Measurements from ENCODE around the gene AHNAK2.
"Not testable (repeated sequence)": the region's sequence is repeated elsewhere in the genome, so short reads cannot be mapped to it uniquely, and the experiment has no call there.

AHNAK2 gene

DNA sequence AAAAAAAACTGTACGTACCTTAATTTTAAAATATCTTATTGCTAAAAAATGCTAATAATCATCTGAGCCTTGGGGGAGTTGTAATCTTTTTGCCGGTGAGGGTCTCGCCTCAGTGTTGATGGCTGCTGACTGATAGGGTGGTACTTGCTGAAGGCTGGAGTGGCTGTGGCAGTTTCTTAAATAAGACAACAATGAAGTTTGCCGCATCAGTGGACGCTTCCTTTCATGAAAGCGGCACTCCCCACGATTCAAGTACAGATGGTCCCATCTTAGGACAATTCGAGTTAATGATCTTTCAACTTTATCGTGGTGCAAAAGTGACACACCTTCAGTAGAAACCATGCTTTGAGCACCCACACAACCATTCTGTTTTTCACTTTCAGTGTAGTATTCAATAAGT lies 61.1 kb downstream of the AHNAK2 start:
- no peak overlapping the region for H3K4me3 ChIP-seq
- DNase-seq (ENCODE audit: low read depth, low spot score): no peak
- H3K27ac ChIP-seq: no peak overlapping the region
- H3K9ac ChIP-seq (ENCODE audit: insufficient read length): no peak overlapping the region
- H3K9me3 ChIP-seq (ENCODE audit: low read depth, low read length): no peaks in the 10 kb centered on the region
- TF ChIP-seq EZH2 (IDR thresholded peaks at IDR 0.05) (no peak), POLR2AphosphoS5 (IDR thresholded peaks at IDR 0.05; ENCODE audit: borderline replicate concordance, low read depth, low read length) (no peak), FOXP2 (optimal IDR thresholded peaks at IDR 0.05; ENCODE audit: control extremely low read depth, extremely low read length, insufficient read depth) (no peak)
- no peaks in the 10 kb centered on the region for H3K36me3 ChIP-seq (ENCODE audit: insufficient read depth, low read length)

DNA sequence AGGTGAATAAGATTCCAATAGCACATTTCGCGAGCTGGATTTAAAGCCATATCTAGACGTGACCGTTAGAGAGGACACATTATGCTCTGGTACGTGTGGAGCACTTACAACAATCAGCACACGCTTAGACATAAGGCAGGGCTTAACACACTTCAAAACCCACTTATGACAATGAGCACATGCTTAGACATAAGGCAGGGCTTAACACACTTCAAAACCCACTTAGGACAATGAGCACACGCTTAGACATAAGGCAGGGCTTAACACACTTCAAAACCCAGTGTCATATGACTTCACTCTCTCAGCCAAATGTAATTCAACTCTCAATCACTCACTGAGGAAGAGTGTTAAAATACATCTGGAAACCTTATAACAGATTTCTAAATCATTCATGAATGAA lies 64.7 kb downstream of the AHNAK2 start:
- Histone ChIP-seq H3K9me3 (ENCODE audit: low read depth, low read length) (no peaks in the 10 kb centered on the region), H3K4me3 (no peak overlapping the region), H3K9ac (ENCODE audit: insufficient read length) (no peak overlapping the region), H3K27ac (no peak overlapping the region), H3K36me3 (ENCODE audit: insufficient read depth, low read length) (no peaks in the 10 kb centered on the region)
- TF ChIP-seq FOXP2 (optimal IDR thresholded peaks at IDR 0.05; ENCODE audit: control extremely low read depth, extremely low read length, insufficient read depth) (no peak), POLR2AphosphoS5 (IDR thresholded peaks at IDR 0.05; ENCODE audit: borderline replicate concordance, low read depth, low read length) (no peak), EZH2 (IDR thresholded peaks at IDR 0.05) (no peak)
- DNase-seq (ENCODE audit: low read depth, low spot score): no peak

DNA sequence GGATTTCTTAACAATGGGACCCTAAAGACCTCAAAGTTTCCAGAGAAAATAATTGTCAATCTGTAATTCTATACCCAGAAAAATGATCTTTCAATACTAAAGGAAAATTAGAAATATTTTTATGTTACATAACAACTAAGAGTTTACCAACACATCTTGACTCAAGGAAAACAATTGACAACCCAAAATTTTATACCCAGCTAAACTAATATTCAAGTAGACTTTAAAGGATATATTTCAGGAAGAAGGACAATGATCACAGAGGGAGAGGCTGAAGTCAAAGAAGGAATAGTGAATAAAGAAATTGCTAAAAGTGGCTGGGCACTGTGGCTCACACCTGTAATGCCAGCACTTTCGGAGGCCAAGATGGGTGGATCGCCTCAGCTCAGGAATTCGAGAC lies 66.1 kb downstream of the AHNAK2 start:
- Histone ChIP-seq H3K27ac (no peak overlapping the region), H3K9me3 (ENCODE audit: low read depth, low read length) (no peaks in the 10 kb centered on the region), H3K4me3 (no peak overlapping the region), H3K9ac (ENCODE audit: insufficient read length) (no peak overlapping the region), H3K36me3 (ENCODE audit: insufficient read depth, low read length) (no peaks in the 10 kb centered on the region)
- TF ChIP-seq FOXP2 (optimal IDR thresholded peaks at IDR 0.05; ENCODE audit: control extremely low read depth, extremely low read length, insufficient read depth) (no peak), POLR2AphosphoS5 (IDR thresholded peaks at IDR 0.05; ENCODE audit: borderline replicate concordance, low read depth, low read length) (no peak), EZH2 (IDR thresholded peaks at IDR 0.05) (no peak)
- no peak for DNase-seq (ENCODE audit: low read depth, low spot score)

- TF ChIP-seq EZH2 (IDR thresholded peaks at IDR 0.05) (no peak), POLR2AphosphoS5 (IDR thresholded peaks at IDR 0.05; ENCODE audit: borderline replicate concordance, low read depth, low read length) (no peak), FOXP2 (optimal IDR thresholded peaks at IDR 0.05; ENCODE audit: control extremely low read depth, extremely low read length, insufficient read depth) (no peak)
- Histone ChIP-seq H3K36me3 (ENCODE audit: insufficient read depth, low read length) (no peaks in the 10 kb centered on the region), H3K9ac (ENCODE audit: insufficient read length) (no peak overlapping the region)
Measured at GRCh38 chr14:104908303-104908702, 69.9 kb downstream of the AHNAK2 start.

GRCh38 chr14:104905579-104905933 lies 72.6 kb downstream of the AHNAK2 start:
- not testable (repeated sequence) for H3K4me3 ChIP-seq

More at GRCh38 chr14:104908303-104908702, 69.9 kb downstream of the AHNAK2 start:
- Histone ChIP-seq H3K27ac (no peak overlapping the region), H3K9me3 (ENCODE audit: low read depth, low read length) (no peaks in the 10 kb centered on the region), H3K4me3 (no peak overlapping the region)
- no peak for DNase-seq (ENCODE audit: low read depth, low spot score)

DNA sequence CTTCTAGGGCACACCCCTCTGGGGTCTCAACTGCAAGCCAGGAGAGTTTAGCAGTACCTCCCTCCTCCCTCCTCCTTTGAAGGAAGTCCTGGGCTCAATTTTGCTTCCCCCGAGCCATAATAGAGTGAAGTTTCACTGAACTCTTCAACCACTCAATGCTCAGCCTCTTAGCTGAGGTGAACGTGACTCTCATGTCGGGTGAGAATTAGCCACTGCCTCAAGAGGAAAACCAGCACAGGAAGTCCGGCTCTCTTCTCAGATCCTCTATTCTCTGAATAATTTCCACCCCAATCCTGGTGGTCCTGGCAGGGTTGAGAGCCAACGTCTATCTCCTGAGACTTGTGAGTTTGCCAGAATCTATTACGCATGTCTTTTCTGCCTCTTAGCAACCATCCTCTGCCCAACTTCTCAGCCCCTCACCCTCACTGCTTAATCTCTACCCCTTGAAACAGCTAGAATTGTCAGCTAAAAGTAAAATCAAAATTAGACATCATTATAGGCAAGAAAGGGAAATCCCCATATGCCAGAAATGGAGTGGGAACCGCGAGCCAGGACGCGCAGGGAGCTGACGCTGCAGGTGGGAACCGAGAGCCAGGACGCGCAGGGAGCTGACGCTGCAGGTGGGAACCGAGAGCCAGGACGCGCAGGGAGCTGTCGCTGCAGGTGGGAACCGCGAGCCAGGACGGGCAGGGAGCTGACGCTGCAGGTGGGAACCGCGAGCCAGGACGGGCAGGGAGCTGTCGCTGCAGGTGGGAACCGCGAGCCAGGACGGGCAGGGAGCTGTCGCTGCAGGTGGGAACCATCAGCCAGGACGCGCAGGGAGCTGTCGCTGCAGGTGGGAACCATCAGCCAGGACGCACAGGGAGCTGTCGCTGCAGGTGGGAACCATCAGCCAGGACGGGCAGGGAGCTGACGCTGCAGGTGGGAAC lies 73.3 kb downstream of the AHNAK2 start:
- not testable (repeated sequence) for DNase-seq (ENCODE audit: low read depth, low spot score); H3K9me3 ChIP-seq (ENCODE audit: low read depth, low read length); H3K36me3 ChIP-seq (ENCODE audit: insufficient read depth, low read length); H3K9ac ChIP-seq (ENCODE audit: insufficient read length); H3K4me3 ChIP-seq; H3K27ac ChIP-seq

More at GRCh38 chr14:104905579-104905933, 72.6 kb downstream of the AHNAK2 start:
- not testable (repeated sequence) for H3K9me3 ChIP-seq (ENCODE audit: low read depth, low read length); DNase-seq (ENCODE audit: low read depth, low spot score); H3K36me3 ChIP-seq (ENCODE audit: insufficient read depth, low read length); H3K27ac ChIP-seq; H3K9ac ChIP-seq (ENCODE audit: insufficient read length)

- Histone ChIP-seq H3K9ac (ENCODE audit: insufficient read length) (no peak overlapping the region), H3K4me3 (no peak overlapping the region), H3K36me3 (ENCODE audit: insufficient read depth, low read length) (no peaks in the 10 kb centered on the region), H3K9me3 (ENCODE audit: low read depth, low read length) (no peaks in the 10 kb centered on the region), H3K27ac (no peak overlapping the region)
- TF ChIP-seq EZH2 (IDR thresholded peaks at IDR 0.05): no peak
- no peak for TF ChIP-seq FOXP2 (optimal IDR thresholded peaks at IDR 0.05; ENCODE audit: control extremely low read depth, extremely low read length, insufficient read depth)
- TF ChIP-seq POLR2AphosphoS5 (IDR thresholded peaks at IDR 0.05; ENCODE audit: borderline replicate concordance, low read depth, low read length): no peak
- DNase-seq (ENCODE audit: low read depth, low spot score): no peak
Measured at GRCh38 chr14:104903990-104904389, 74.2 kb downstream of the AHNAK2 start.

GRCh38 chr14:104900639-104901512 lies 77.3 kb downstream of the AHNAK2 start:
- H3K4me3 ChIP-seq: no peak overlapping the region
- no peak for DNase-seq (ENCODE audit: low read depth, low spot score)
- H3K9ac ChIP-seq (ENCODE audit: insufficient read length): no peak overlapping the region
- H3K9me3 ChIP-seq (ENCODE audit: low read depth, low read length): no peaks in the 10 kb centered on the region
- no peak for TF ChIP-seq EZH2 (IDR thresholded peaks at IDR 0.05)
- no peak for TF ChIP-seq FOXP2 (optimal IDR thresholded peaks at IDR 0.05; ENCODE audit: control extremely low read depth, extremely low read length, insufficient read depth)
- no peak for TF ChIP-seq POLR2AphosphoS5 (IDR thresholded peaks at IDR 0.05; ENCODE audit: borderline replicate concordance, low read depth, low read length)
- no peak overlapping the region for H3K27ac ChIP-seq
- H3K36me3 ChIP-seq (ENCODE audit: insufficient read depth, low read length): no peaks in the 10 kb centered on the region

Data from SK-N-MC (cell line).